Uterus (tissue), 2 donors: ENCODE results near the gene KCNE1.

Experiments
- CTCF ChIP-seq, 4 experiments: fragments of 200-600 bp in 2 of 4; fragments of 450-650 bp in 2 of 4; sonication (generic) in 2 of 4; IDR thresholded peaks; one replicate each; pipeline ENCODE4 v1.5.1; 2016 to 2019; ENCODE audit warnings: antibody characterized with exemption in 4 of 4, mild to moderate bottlenecking in 2 of 4, moderate library complexity in 1 of 4
- POLR2A ChIP-seq, 2 donors: fragments of 450-650 bp; IDR thresholded peaks; one replicate each; pipeline ENCODE4 v1.6.1; 2016; ENCODE audit warnings: antibody characterized with exemption in 2 of 2, mild to moderate bottlenecking in 1 of 2, moderate library complexity in 1 of 2

- TF ChIP-seq CTCF (IDR thresholded peaks at IDR 0.05) (no peak), POLR2A (IDR thresholded peaks at IDR 0.05) (peak; percentile 20 to 47)
Measured at GRCh38 chr21:34526618-34527290, 14.7 kb upstream of the KCNE1 start.
